HFFc6 (cell line): ENCODE data around the gene NAP1L5. TPM values are rescaled to one million over a fixed set of nuclear protein-coding genes. Genes with fewer than 3 reads are reported as not detected.
A peak's percentile ranks its signal among the peaks of the same experiment; 100 is the strongest.

Experiments used
- DNase-seq: peaks from one replicate; pipeline ENCODE4 v3.0.0-alpha.2; 2018
- H3K27ac Mint-ChIP-seq: 2 replicates; pipeline ENCODE4 v1.8.0; 2020; ENCODE audit warnings: mild to moderate bottlenecking, mixed read lengths
- H3K27me3 Mint-ChIP-seq: 2 replicates; pipeline ENCODE4 v1.8.0; 2021; ENCODE audit warnings: mild to moderate bottlenecking, moderate library complexity, mixed read lengths; ENCODE audit not compliant: insufficient read depth
- H3K36me3 Mint-ChIP-seq: 2 replicates; pipeline ENCODE4 v1.8.0; 2021; ENCODE audit warnings: low read depth, mixed read lengths
- H3K4me1 Mint-ChIP-seq: 2 replicates; pipeline ENCODE4 v1.8.0; 2020; ENCODE audit warnings: low read depth, mixed read lengths
- H3K4me3 Mint-ChIP-seq: 2 replicates; pipeline ENCODE4 v1.8.0; 2020; ENCODE audit warnings: mild to moderate bottlenecking, moderate library complexity, mixed read lengths
- H3K9me3 Mint-ChIP-seq: 2 replicates; pipeline ENCODE4 v1.8.0; 2020; ENCODE audit warnings: mild to moderate bottlenecking, mixed read lengths
- CTCF ChIP-seq: fragments of 200-600 bp; sonication (generic); IDR thresholded peaks from 2 replicates; pipeline ENCODE4 v1.5.0; 2021; ENCODE audit warnings: antibody characterized with exemption, mild to moderate bottlenecking
- total RNA-seq, 6 experiments: library from RNA; stranded (reverse); fragmentation: NEBNext Ultra II Directional; extraction: Animal tissue kit (Norgen Biotek cat#: 25700); gene quantifications; 2 replicates in 1 of 6; 3 replicates in 5 of 6; pipeline ENCODE4 v1.2.3, GENCODE V29; 2021

The NAP1L5 gene
- total RNA-seq, 6 experiments from 2014 or later, result 14.6 to 20.0 (median 18.3) TPM

GRCh38 chr4:88705223-88705622, 7.6 kb upstream of the NAP1L5 start:
- no peaks in the 10 kb centered on the region for H3K9me3 Mint-ChIP-seq
- TF ChIP-seq CTCF, result no peak
- H3K27ac Mint-ChIP-seq, result peak overlapping the region; percentile 74; the same call in 1 of the 2 replicates
- peaks cover 2% of the 10 kb centered on the region for H3K27me3 Mint-ChIP-seq
- H3K4me1 Mint-ChIP-seq, result peaks cover 27% of the 10 kb centered on the region
- DNase-seq, result no peak
- no peaks in the 10 kb centered on the region for H3K36me3 Mint-ChIP-seq
- H3K4me3 Mint-ChIP-seq, result no peak overlapping the region

DNA sequence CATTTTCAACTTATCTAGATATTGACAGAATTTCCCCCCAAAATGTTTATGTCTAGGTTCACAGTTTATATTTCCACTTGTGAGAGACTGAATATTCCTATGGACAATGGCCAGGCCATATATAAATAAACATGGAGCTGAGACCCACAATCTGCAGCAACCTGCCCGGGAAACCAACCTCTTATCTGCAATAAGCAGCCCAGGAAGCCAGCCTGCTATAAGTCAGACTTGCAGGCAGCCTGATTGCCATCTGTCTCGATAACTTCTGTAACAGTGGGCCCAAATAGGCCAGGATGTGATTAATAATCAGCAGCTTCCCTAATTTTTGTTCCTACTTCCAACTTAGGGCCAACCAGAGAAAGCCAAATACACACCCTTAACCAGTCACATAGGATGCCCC, 5.2 kb upstream of the NAP1L5 start:
- peaks cover under 1% of the 10 kb centered on the region for H3K27me3 Mint-ChIP-seq
- no peak for TF ChIP-seq CTCF
- no peak overlapping the region for H3K27ac Mint-ChIP-seq
- peaks cover 5% of the 10 kb centered on the region; the same call in 1 of the 2 replicates for H3K36me3 Mint-ChIP-seq
- no peaks in the 10 kb centered on the region for H3K9me3 Mint-ChIP-seq
- DNase-seq, result no peak
- H3K4me1 Mint-ChIP-seq, result peaks cover 26% of the 10 kb centered on the region
- no peak overlapping the region for H3K4me3 Mint-ChIP-seq

- Mint-ChIP-seq H3K4me3 (no peak overlapping the region), H3K4me1 (peaks cover 6% of the 10 kb centered on the region), H3K36me3 (peaks cover 16% of the 10 kb centered on the region), H3K27ac (0 out of 2 replicates have a peak overlapping the region, but pooled peaks have one; percentile 87), H3K27me3 (no peaks in the 10 kb centered on the region; the same call in 1 of the 2 replicates), H3K9me3 (no peaks in the 10 kb centered on the region)
- no peak for DNase-seq
- TF ChIP-seq CTCF, result no peak
Observed at GRCh38 chr4:88698519-88698918, 890 bp upstream of the NAP1L5 start.

DNA sequence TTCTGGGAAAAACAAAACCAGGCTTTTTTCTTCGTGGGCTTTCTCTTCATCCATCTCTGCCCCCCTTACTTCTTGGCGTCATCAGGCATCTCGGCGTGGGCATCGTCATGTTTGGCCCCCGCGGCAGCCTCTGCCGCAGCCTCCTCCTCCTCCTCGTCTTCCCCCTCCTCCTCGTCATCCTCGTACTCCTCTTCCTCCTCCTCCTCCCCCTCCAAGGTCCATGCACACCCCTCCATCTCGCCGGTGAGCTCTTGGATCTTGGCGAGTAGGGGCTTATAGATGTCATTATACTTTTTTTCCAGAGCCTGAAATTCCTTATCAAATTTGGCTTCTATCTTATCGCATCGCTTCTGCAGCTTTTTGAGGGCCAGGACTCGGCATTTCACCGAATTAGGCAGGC, 488 bp downstream of the NAP1L5 start:
- Mint-ChIP-seq H3K4me1 (peaks cover 6% of the 10 kb centered on the region), H3K36me3 (peaks cover 16% of the 10 kb centered on the region), H3K27me3 (no peaks in the 10 kb centered on the region; the same call in 1 of the 2 replicates), H3K27ac (peak overlapping the region; percentile 87), H3K9me3 (no peaks in the 10 kb centered on the region), H3K4me3 (peak overlapping the region; percentile 84)
- DNase-seq, result peak; percentile 9
- no peak for TF ChIP-seq CTCF

DNA sequence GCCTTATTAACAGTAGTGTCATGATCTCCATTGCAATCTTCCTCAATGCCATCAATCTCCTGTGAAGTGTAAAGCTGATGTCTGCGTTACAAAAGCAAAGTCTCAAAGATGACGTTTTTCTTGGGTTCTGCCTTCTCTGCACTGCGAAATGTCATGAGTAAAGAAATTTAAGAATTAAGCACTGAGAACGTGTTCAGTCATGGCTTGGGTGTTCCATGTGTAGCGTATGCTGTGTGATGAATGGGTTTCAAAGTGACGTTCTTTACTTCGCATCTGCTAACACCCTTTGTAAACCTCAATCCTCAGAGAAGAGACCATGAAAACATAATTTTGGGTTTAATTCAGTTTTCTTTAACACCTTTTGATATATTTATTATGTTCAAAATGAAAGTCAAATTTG, 999 bp downstream of the NAP1L5 start:
- peaks cover 16% of the 10 kb centered on the region for H3K36me3 Mint-ChIP-seq
- H3K27me3 Mint-ChIP-seq, result no peaks in the 10 kb centered on the region; the same call in 1 of the 2 replicates
- no peaks in the 10 kb centered on the region for H3K9me3 Mint-ChIP-seq
- H3K27ac Mint-ChIP-seq, result peak overlapping the region; percentile 87
- no peak for DNase-seq
- H3K4me1 Mint-ChIP-seq, result peaks cover 6% of the 10 kb centered on the region
- TF ChIP-seq CTCF, result no peak
- peak overlapping the region; percentile 84 for H3K4me3 Mint-ChIP-seq

DNA sequence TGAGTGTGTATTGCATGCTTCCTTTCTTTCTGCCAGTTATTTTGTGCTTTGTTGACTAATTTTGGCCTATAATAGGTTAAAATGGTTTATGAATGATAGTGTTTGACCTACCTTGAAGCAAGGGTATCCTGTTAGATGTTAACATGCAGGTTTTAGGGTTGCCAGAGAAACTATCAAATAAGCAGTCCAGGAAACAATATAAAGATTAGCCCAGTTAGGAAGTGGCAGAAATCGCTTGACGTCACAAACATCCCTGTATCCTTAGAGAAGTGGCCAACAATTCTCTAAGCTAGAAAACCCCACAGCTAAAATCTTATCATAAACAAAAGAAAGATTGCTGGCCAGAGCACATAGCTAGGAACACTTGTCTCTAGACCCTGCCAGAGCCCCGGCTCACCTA, 3.8 kb downstream of the NAP1L5 start:
- no peak overlapping the region for H3K4me3 Mint-ChIP-seq
- no peaks in the 10 kb centered on the region for H3K27me3 Mint-ChIP-seq
- no peaks in the 10 kb centered on the region for H3K9me3 Mint-ChIP-seq
- peaks cover 23% of the 10 kb centered on the region for H3K36me3 Mint-ChIP-seq
- no peak for DNase-seq
- no peak for TF ChIP-seq CTCF
- H3K4me1 Mint-ChIP-seq, result peaks cover 24% of the 10 kb centered on the region
- H3K27ac Mint-ChIP-seq, result no peak overlapping the region
